HG03558 (cell line): ENCODE data around the gene PHLPP2.
"Not testable (repeated sequence)": the region's sequence is repeated elsewhere in the genome, so short reads cannot be mapped to it uniquely, and the experiment has no call there.

ENCODE experiments used
- ATAC-seq: cut with Tn5 transposase; IDR thresholded peaks from one replicate; pipeline ENCODE4 v1.9.1; 2021; ENCODE audit warnings: moderate number of reproducible peaks; ENCODE audit not compliant: unreplicated experiment; ENCODE audit errors: extremely low read depth

Gene PHLPP2

GRCh38 chr16:71627731-71628181, 96.7 kb downstream of the PHLPP2 start:
- ATAC-seq = no peak

GRCh38 chr16:71626858-71627213, 97.7 kb downstream of the PHLPP2 start:
- no peak for ATAC-seq

- ATAC-seq = no peak
Measured at GRCh38 chr16:71626018-71626857, 98.3 kb downstream of the PHLPP2 start, which contains the start of gene MARVELD3. Gene MARVELD3, plus strand, starts transcription at chr16:71626184. Its CDS starts 46 bp downstream, at chr16:71626230.

- no peak for ATAC-seq
Measured at GRCh38 chr16:71625113-71625850, 99.2 kb downstream of the PHLPP2 start.

GRCh38 chr16:71623597-71623996, 100.9 kb downstream of the PHLPP2 start:
- ATAC-seq = no peak

- ATAC-seq = no peak
Measured at GRCh38 chr16:71622088-71622487, 102.4 kb downstream of the PHLPP2 start.

GRCh38 chr16:71618429-71618828, 106.1 kb downstream of the PHLPP2 start:
- ATAC-seq = no peak

GRCh38 chr16:71614956-71615355, 109.5 kb downstream of the PHLPP2 start:
- ATAC-seq = not testable (repeated sequence)

GRCh38 chr16:71610936-71611871, 113.3 kb downstream of the PHLPP2 start:
- no peak for ATAC-seq

- no peak for ATAC-seq
Measured at GRCh38 chr16:71610447-71610846, 114.1 kb downstream of the PHLPP2 start.

- ATAC-seq = no peak
Measured at GRCh38 chr16:71609066-71609465, 115.4 kb downstream of the PHLPP2 start.

GRCh38 chr16:71600822-71601221, 123.7 kb downstream of the PHLPP2 start:
- no peak for ATAC-seq

GRCh38 chr16:71598426-71598825, 126.1 kb downstream of the PHLPP2 start:
- not testable (repeated sequence) for ATAC-seq

GRCh38 chr16:71595340-71595826, 129.1 kb downstream of the PHLPP2 start:
- ATAC-seq = not testable (repeated sequence)
